ENCODE results near the gene ENPP1. TPM values are rescaled to one million over a fixed set of nuclear protein-coding genes. Genes with fewer than 3 reads are reported as not detected.

Gene ENPP1
- total RNA-seq, 1 donor from 2014 or later, result 32.4 TPM

- Mint-ChIP-seq H3K4me1 (ENCODE audit: unreplicated experiment) (peaks cover 3% of the 10 kb centered on the region), H3K9me3 (ENCODE audit: unreplicated experiment) (no peaks in the 10 kb centered on the region), H3K27ac (ENCODE audit: unreplicated experiment) (no peak overlapping the region), H3K4me3 (ENCODE audit: unreplicated experiment) (no peak overlapping the region), H3K27me3 (ENCODE audit: unreplicated experiment) (no peaks in the 10 kb centered on the region), H3K36me3 (ENCODE audit: low read depth, unreplicated experiment) (no peaks in the 10 kb centered on the region)
- no peak for TF ChIP-seq CTCF (IDR thresholded peaks at IDR 0.05; ENCODE audit: unreplicated experiment)
- no peak for DNase-seq (ENCODE audit: low spot score)
Observed at GRCh38 chr6:131936156-131936555, 128.3 kb downstream of the ENPP1 start.

- Mint-ChIP-seq H3K36me3 (ENCODE audit: low read depth, unreplicated experiment) (no peaks in the 10 kb centered on the region), H3K4me1 (ENCODE audit: unreplicated experiment) (peaks cover 3% of the 10 kb centered on the region), H3K27me3 (ENCODE audit: unreplicated experiment) (no peaks in the 10 kb centered on the region), H3K9me3 (ENCODE audit: unreplicated experiment) (no peaks in the 10 kb centered on the region), H3K4me3 (ENCODE audit: unreplicated experiment) (no peak overlapping the region), H3K27ac (ENCODE audit: unreplicated experiment) (no peak overlapping the region)
- no peak for TF ChIP-seq CTCF (IDR thresholded peaks at IDR 0.05; ENCODE audit: unreplicated experiment)
- no peak for DNase-seq (ENCODE audit: low spot score)
Observed at GRCh38 chr6:131937226-131937625, 129.4 kb downstream of the ENPP1 start.

- Mint-ChIP-seq H3K4me1 (ENCODE audit: unreplicated experiment) (peaks cover 3% of the 10 kb centered on the region), H3K27me3 (ENCODE audit: unreplicated experiment) (no peaks in the 10 kb centered on the region), H3K9me3 (ENCODE audit: unreplicated experiment) (no peaks in the 10 kb centered on the region), H3K4me3 (ENCODE audit: unreplicated experiment) (no peak overlapping the region), H3K27ac (ENCODE audit: unreplicated experiment) (no peak overlapping the region), H3K36me3 (ENCODE audit: low read depth, unreplicated experiment) (no peaks in the 10 kb centered on the region)
- DNase-seq (ENCODE audit: low spot score), result no peak
- no peak for TF ChIP-seq CTCF (IDR thresholded peaks at IDR 0.05; ENCODE audit: unreplicated experiment)
Observed at GRCh38 chr6:131937703-131938631, 130.1 kb downstream of the ENPP1 start.

Small RNA genes within 50 kb of the gene (microRNA-seq; reads per million reads assigned to microRNA genes)
- gene MIR548H5 (ENCODE audit: unreplicated experiment), result not detected

Other genes with a start within 250 kb of the ENPP1 start
- gene ARG1, start 234.8 kb upstream of the ENPP1 start, total RNA-seq (ENCODE audit: unreplicated experiment), result not detected
- 32.1 TPM for gene MED23, start 179.8 kb upstream of the ENPP1 start, total RNA-seq (ENCODE audit: unreplicated experiment)
- gene ENPP3, start 170.7 kb upstream of the ENPP1 start, total RNA-seq (ENCODE audit: unreplicated experiment), result 0.64 TPM
- not detected for gene OR2A4, start 106.6 kb upstream of the ENPP1 start, total RNA-seq (ENCODE audit: unreplicated experiment)
- not detected for gene CTAGE9, start 97.0 kb upstream of the ENPP1 start, total RNA-seq (ENCODE audit: unreplicated experiment)
- 12.0 TPM for gene CCN2, start 143.4 kb downstream of the ENPP1 start, total RNA-seq (ENCODE audit: unreplicated experiment)